Lung (tissue), 12 donors: Measurements from ENCODE around the gene TNFRSF9. TPM values are rescaled to one million over a fixed set of nuclear protein-coding genes. Genes with fewer than 3 reads are reported as not detected.

Experiments used
- ATAC-seq: fragments of 200-7000 bp; cut with Tn5 transposase; one replicate; pipeline ENCODE4 v1.9.1; 2020; ENCODE audit warnings: moderate number of reproducible peaks; ENCODE audit not compliant: insufficient read depth, low FRiP score
- DNase-seq, 3 donors: peaks; one replicate each; pipeline ENCODE4 v3.0.0-alpha.2; 2013 to 2017
- H3K27ac ChIP-seq, 2 donors: one replicate each; pipeline ENCODE4 v1.5.1; 2013; ENCODE audit warnings: mild to moderate bottlenecking in 2 of 2, moderate library complexity in 2 of 2, control low read depth in 1 of 2, inconsistent platforms in 1 of 2, low read depth in 1 of 2, low read length in 1 of 2
- H3K27me3 ChIP-seq, 3 donors: one replicate each; pipeline ENCODE4 v1.5.1; 2013; ENCODE audit warnings: low read length in 2 of 3; ENCODE audit not compliant: control insufficient read depth in 3 of 3, insufficient read depth in 3 of 3
- H3K36me3 ChIP-seq, 4 donors: one replicate each; pipeline ENCODE4 v1.5.1; 2013; ENCODE audit warnings: low read length in 4 of 4, mild to moderate bottlenecking in 1 of 4, moderate library complexity in 1 of 4; ENCODE audit not compliant: control insufficient read depth in 4 of 4, insufficient read depth in 4 of 4
- H3K4me1 ChIP-seq, 5 donors: one replicate each; pipeline ENCODE4 v1.5.1; 2013; ENCODE audit warnings: low read length in 5 of 5, mild to moderate bottlenecking in 2 of 5, moderate library complexity in 1 of 5; ENCODE audit not compliant: control insufficient read depth in 5 of 5, insufficient read depth in 5 of 5
- H3K4me3 ChIP-seq: one replicate; pipeline ENCODE4 v1.5.1; 2013; ENCODE audit warnings: mild to moderate bottlenecking, control low read depth, moderate library complexity
- H3K9ac ChIP-seq, 2 donors: one replicate each; pipeline ENCODE4 v1.5.1; 2013; ENCODE audit warnings: low read length in 2 of 2, control low read depth in 1 of 2; ENCODE audit not compliant: insufficient read depth in 1 of 2
- H3K9me3 ChIP-seq, 4 donors: one replicate each; pipeline ENCODE4 v1.5.1; 2013; ENCODE audit warnings: low read length in 3 of 4, mild to moderate bottlenecking in 1 of 4, moderate library complexity in 1 of 4; ENCODE audit not compliant: control insufficient read depth in 4 of 4, insufficient read depth in 3 of 4
- WGBS, 2 donors: extraction: QIAGEN DNeasy Blood & Tissue Kit; methylation state at CpG; one replicate each; pipeline ENCODE4 v1.1.7; 2013; 5-methylcytosine and 5-hydroxymethylcytosine counted together
- polyA plus RNA-seq, 2 donors: library from polyadenylated mRNA; stranded (reverse); fragments of 200-250 nt; gene quantifications; one replicate each; pipeline ENCODE4 v1.2.1, GENCODE V29; 2013
- total RNA-seq, 2 donors: library from RNA; depleted of rRNA in 1 of 2; stranded (reverse); fragments of >200 nt in 1 of 2; gene quantifications; one replicate each; pipeline ENCODE4 v1.2.1, GENCODE V29; 2014 to 2021
- TF ChIP-seq, protein P1 (sequence below): IDR thresholded peaks from 2 replicates; pipeline ENCODE4 v1.5.1; 2012; ENCODE audit warnings: mild to moderate bottlenecking; ENCODE audit errors: control extremely low read depth, extremely low read depth
- donor health status: control.
- donor health status: control.
- donor health status: Bipolar disorder and iron deficiency.
- donor health status: healthy.
- donor health status: DM: yes; HTN: yes; CAD: no.

Gene TNFRSF9
- total and polyA plus RNA-seq, 4 donors = 0.45 to 2.0 (median 0.65) TPM

DNA sequence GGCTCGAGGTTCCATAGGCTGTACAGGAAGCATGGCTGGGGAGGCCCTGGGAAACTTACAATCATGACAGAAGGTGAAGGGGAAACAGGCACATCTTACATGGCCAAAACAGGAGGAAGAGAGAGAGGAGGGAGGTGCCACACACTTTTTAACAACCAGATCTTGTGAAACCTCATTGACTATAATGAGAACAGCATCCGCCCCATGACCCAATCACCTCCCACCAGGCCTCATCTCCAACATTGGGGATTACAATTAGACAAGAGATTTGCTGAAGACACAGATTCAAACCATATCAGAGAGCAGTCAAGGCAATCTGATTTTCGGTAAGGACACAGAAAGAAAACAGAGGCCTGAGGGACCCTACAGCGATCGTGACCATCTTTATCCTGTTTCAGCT, 41.7 kb downstream of the TNFRSF9 start:
- ATAC-seq = no peak
- Histone ChIP-seq H3K9ac (no peak overlapping the region), H3K4me3 (no peak overlapping the region), H3K27ac (no peak overlapping the region), H3K27me3 (no peaks in the 10 kb centered on the region), H3K4me1 (peaks cover 0 to 2% (median 0%) of the 10 kb centered on the region in 5 donors), H3K9me3 (no peaks in the 10 kb centered on the region), H3K36me3 (no peaks in the 10 kb centered on the region)
- 84 to 90% methylated on average over 5 of the region's 5 CpGs for WGBS, 2 donors
- no peak for DNase-seq
- TF ChIP-seq, protein P1, sequence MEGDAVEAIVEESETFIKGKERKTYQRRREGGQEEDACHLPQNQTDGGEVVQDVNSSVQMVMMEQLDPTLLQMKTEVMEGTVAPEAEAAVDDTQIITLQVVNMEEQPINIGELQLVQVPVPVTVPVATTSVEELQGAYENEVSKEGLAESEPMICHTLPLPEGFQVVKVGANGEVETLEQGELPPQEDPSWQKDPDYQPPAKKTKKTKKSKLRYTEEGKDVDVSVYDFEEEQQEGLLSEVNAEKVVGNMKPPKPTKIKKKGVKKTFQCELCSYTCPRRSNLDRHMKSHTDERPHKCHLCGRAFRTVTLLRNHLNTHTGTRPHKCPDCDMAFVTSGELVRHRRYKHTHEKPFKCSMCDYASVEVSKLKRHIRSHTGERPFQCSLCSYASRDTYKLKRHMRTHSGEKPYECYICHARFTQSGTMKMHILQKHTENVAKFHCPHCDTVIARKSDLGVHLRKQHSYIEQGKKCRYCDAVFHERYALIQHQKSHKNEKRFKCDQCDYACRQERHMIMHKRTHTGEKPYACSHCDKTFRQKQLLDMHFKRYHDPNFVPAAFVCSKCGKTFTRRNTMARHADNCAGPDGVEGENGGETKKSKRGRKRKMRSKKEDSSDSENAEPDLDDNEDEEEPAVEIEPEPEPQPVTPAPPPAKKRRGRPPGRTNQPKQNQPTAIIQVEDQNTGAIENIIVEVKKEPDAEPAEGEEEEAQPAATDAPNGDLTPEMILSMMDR = no peak

DNA sequence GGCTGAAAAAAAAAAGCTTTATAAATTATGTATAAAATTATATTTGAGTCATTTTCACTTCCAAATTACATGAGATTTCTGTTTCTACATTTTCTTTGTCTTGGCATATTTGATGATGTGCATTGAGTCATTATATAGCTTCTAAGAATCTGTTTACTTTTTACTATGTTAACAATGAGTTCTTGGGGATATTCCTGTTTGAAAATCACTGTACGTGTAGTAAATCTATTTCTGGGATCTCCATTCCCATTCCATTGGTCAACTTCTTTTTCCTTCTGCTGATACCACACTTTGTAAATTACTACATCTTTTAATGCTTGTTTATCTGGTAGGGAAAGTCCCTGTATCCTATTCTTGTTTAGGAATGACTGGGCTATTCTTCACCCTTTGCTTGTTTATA, 43.6 kb downstream of the TNFRSF9 start:
- Histone ChIP-seq H3K4me1 (no peaks in the 10 kb centered on the region), H3K27me3 (no peaks in the 10 kb centered on the region), H3K36me3 (no peaks in the 10 kb centered on the region), H3K4me3 (no peak overlapping the region), H3K27ac (no peak overlapping the region), H3K9me3 (no peaks in the 10 kb centered on the region), H3K9ac (no peak overlapping the region)
- WGBS, 2 donors = 50 to 68% methylated on average over 1 of the region's 1 CpG
- ATAC-seq (no peak), DNase-seq (no peak)
- TF ChIP-seq, protein P1 = no peak

DNA sequence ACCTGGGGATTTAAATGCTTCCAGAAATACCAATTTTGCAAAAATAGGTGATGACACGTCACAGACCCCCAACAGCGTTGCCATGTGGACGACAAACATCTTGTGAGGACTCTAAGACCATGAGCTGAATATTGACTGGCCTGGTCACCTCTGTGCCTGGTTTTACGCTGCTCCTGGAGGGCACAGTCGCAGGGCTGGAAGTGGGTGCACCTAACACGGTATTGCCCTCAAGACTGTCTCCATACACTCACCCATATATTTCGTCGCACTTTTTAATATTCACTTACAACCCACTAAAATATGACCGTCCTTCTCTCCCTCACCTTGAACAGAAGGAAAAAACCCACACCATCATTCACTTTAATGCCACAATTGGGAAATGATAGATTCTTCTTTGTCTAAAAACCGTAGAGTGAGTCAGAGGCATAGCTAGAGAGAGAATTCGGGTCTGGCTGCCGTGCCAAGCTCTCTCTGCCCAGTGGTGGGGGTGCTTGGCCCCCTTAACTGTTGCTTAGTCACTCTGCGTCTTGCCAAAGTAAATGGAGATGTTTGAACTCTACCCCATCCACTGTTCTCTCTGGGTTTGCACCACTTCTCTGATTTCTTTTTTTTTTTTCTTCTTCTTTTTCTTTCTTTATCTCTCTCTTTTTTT, 47.0 kb downstream of the TNFRSF9 start:
- Histone ChIP-seq H3K9me3 (no peaks in the 10 kb centered on the region), H3K4me1 (no peaks in the 10 kb centered on the region), H3K36me3 (no peaks in the 10 kb centered on the region), H3K9ac (no peak overlapping the region), H3K4me3 (no peak overlapping the region), H3K27ac (no peak overlapping the region), H3K27me3 (no peaks in the 10 kb centered on the region)
- DNase-seq (no peak), ATAC-seq (no peak)
- 90% methylated on average over 13 of the region's 13 CpGs for WGBS, 2 donors
- TF ChIP-seq, protein P1 = no peak

DNA sequence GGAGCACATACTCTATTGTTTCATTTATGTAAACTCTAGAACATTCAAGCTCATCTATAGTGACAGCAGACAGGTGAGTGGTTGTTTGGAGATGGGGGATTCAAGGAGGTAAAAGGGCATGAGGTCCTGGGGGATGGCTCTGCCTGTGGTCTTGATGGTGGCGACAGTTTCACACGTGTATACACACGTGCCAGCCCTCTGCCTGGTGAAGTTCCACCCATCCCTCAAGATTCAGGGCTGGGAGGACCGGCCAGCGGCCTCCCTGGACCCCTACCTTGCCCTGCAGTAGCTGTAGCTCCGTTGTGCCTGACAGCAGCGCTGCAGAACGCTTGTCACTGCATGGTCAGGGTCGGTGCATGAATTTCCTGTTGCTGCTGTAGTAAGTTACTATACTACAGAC, 48.8 kb downstream of the TNFRSF9 start:
- no peaks in the 10 kb centered on the region for H3K4me1 ChIP-seq
- no peaks in the 10 kb centered on the region for H3K27me3 ChIP-seq
- H3K9me3 ChIP-seq = no peaks in the 10 kb centered on the region
- H3K36me3 ChIP-seq = no peaks in the 10 kb centered on the region
- TF ChIP-seq, protein P1 = no peak
- H3K4me3 ChIP-seq = no peak overlapping the region
- DNase-seq = no peak
- H3K9ac ChIP-seq = no peak overlapping the region
- no peak for ATAC-seq
- 54 to 66% methylated on average over 9 of the region's 9 CpGs for WGBS, 2 donors
- H3K27ac ChIP-seq = no peak overlapping the region
